Measurements from ENCODE around the gene TAF10.

DNA sequence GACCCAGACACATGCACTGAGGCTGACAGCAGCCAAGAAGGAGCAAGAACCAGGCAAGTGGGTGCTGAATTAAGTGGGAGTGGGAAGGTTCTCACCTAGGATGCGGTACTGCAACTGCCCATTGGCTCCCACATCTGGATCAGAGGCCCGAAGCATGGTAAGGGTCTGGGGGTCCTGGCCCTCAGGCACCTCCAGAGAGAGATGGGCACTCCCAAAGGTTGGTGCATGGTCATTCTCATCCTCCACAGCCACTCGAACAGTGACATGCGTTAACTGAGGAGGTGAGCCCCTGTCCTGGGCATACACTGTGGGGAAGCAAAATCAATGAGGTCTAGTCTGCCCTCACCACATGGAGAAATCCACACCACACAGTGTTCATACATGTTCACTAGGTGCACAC is 16.5 kb upstream of the TAF10 start:
- TF ChIP-seq EP300 (IDR thresholded peaks at IDR 0.05) (no peak), POLR2A (IDR thresholded peaks at IDR 0.05) (no peak)
